HUDEP-2 (cell line): ENCODE results near the gene GJB4.
"Not testable (repeated sequence)": the region's sequence is repeated elsewhere in the genome, so short reads cannot be mapped to it uniquely, and the experiment has no call there.

Source experiments
- DNase-seq, 76 experiments: peaks; one replicate each; lab custom pipeline; 2025; ENCODE audit not compliant: unreplicated experiment in 76 of 76; lab: John Stamatoyannopoulos, UW

GJB4 gene

DNA sequence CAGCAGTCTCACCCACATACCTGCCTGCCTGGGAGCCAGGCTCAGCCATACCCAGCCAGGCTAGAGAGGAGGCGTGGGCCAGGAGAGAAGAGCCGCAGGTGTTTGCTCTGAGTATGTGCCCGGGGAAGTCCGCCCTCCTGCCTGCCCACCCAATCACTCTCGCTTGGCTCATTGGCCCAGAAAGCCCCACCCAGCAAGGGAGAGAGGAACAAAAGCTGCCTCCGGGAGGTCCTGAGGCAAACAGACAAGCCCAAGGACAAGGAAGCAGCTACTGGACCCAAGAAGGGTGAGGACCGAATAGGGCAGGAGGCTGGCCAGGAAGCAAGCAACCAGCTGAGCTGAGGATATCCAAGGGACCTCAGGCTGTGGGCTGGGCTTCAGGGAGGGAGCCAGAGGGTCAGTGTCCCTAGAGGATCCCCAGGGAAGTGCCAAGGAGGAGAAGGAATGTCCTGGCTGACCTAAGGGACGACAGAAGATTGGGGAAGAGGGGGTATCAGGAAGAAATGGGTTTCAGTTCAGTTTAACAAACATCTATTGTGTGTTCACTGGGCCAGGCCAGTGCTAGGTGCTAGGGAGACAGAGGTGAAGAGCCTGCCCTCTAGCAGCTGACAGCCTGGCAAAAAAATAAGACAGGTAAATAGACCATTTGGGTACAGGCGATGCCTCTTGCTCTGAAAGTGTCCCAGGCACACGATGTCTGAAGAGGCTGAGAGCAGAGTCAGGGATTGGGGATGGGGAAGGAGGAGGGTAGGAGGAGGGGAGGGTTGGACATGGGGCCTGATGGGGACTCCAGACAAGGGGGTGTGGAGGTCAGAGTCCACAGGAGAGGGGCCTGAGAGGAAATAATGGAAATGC lies at the start of gene GJB4:
TSS of gene GJB4 (plus strand) at position 238 of the 855 bp plus-strand sequence. CDS start 1,515 bp downstream, outside the sequence.
- DNase-seq, result no peak

DNA sequence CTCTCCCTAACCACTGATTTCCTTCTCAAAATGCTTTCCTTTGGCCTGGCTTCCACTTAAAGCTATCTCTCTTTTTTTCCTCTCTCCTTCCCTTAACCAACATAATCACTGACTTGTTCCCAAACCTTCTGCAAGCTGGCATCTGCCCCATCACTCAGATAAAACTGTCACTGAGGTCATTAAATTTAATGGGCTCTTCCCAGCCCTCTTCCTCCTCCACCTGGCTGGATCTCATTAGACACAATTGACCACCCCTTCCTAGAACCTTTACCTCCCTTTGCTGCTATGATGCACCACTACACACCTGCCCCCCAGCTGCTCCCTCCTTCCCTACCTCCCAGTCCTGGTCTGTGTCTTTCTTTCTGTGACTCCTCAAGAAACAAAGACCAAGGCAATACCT lies 48.7 kb upstream of the GJB4 start:
- no peak for DNase-seq

DNA sequence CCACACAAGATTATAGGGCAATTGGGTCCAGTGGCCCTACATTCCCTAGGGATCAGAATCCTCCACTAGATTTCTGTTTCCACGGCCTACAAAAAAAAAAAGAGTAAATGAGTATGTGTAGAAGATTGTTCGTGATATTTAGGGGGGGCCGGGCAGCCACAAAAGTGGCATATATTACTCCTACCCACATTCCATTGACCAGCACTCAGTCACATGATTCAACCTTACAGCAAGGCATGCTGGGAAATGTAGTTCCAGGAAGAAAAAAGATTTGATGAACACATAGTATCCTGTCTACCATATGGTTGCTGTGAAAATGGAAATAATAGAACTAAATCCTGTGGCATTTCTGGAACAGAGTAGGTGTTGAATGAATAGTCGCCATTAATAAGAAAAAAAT lies 48.1 kb upstream of the GJB4 start:
- no peak for DNase-seq

DNA sequence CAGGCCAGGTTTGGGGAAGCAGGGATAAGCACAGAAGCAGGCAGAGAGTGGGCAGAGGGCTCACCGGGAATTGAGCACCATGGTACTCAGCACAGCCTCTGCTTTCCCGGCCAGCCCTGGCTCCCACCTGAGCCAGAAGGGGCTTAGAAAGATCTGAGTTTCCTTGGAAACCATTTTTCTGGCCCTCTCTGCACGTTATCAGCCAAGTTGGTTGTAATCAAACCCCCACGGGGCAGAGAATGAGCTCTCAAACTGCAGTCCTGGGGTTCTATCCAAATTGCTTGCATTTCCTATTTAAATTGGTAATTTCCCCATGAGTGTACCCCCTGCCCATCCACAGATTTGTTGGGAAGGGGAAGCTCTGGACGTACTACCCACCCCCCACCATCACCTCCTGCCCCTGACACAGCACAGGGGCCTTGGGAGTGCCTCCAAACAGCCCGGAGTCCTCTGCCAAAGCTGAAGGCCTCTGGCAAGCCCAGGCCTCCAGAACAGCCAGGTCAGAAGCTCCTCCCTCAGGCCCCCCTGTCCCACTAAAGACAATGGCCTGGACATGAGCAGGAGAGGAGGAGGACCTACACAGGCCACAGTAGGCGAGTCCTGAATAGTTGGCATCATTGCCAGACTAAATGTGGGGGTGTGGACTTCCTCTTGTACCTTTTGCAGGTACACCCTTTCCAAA lies 47.4 kb upstream of the GJB4 start:
- DNase-seq, result no peak

DNA sequence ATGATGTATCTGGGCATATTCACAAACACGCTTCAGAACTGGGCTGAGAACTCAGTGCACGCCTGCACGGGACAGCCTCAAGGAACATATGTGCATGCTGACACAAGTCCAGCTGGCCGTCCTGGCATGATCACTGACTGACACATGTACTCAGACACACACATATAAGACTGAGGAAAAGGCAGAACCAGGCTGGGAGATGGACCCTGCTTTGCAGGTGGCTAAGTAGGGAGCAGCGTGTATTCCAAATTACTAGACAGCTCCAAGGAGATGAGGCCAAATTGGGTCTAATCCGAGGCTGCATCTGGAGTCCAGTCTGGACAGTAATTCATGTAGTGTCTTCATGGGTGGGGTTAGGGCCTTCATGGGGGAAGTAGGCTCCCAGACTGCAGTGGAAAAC lies 46.1 kb upstream of the GJB4 start:
- DNase-seq, result no peak

DNA sequence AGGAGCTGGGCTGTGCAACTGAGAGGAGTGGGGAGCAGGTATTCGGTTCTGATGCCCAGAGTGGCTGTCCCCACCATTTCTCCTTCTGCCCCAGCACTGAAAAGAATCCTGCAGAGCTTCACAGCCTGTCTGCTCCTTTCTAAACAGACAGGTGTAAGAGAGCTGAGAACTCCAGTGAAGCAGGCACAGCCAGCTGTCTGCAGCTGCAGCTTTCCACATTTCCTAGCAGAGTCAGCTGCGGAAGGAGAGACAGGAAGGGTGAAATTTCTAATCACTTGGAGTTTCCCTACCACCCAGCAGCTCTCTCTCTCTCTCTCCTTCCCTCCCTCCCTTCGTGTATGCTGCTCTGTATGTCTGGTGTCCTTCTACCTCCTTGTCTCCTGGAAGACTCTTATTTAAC lies 45.2 kb upstream of the GJB4 start:
- no peak for DNase-seq

DNA sequence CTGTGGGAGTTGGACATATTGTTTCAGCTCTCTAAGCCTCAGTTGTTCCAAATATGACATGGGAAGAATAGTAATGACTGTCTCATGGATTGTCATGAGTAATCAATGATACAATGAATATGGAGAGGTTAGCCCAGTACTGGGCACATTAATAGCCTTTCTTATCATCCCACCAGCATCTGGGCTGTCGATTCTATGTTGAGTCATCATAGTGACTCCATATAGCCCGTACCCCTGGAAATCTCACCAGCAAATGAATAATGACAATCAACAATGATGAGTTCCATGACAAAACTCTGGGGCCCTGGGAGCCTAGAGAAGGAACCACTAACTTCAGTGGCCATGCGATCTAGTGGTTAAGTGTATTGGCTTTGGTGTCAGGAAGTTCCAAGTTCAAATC lies 44.4 kb upstream of the GJB4 start:
- no peak for DNase-seq

DNA sequence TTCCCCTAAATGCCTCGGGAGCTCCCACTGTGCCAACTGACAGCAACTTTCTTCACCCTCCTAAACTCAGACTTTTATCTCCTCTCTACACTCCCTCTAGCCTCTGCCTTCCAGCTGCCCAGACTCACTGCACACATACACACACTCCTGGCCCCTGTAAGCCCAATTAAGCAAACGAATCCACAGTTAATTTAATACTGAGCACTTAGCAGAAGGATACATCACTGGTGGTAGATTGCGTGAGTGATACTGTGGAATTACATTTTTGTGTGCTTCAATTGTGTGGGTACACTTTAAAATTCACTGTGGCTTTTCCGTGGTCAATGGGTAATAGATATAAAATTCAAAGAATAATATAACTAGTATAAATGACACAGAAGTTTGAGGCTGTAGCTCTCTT lies 38.3 kb upstream of the GJB4 start:
- DNase-seq, result no peak

DNA sequence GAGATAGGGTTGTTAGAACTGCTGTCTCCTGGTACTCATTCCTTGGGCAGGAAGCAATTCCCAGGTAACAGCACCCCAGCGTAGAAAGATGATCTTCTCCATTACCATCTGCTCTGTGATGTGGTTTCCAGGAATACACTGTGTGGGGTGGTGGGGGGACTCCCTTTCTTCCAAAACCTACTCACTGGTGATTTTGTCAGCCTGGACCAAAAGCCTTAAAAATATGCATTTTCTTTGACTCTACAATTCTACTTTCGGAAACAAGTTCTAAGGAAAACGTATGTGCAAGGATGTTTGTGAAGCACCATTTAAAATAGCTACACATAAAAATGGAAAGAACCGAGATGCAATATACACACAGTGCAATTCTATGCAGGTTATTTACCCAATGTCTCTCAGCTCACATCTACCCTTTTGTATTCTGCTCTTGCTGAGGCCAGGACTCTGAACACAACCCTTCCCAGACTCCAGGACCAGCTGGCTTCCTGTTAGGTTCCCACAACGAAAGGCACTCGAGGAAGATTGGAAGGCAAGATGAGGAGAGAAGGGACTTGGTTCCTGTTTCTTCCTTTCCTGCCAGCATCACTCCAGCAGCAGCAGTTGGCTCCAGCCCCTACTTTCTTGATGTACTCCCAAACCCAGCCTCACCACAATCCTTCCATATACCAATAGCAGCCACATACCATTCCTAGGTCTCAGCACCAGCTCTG lies 37.7 kb upstream of the GJB4 start:
- no peak for DNase-seq

DNA sequence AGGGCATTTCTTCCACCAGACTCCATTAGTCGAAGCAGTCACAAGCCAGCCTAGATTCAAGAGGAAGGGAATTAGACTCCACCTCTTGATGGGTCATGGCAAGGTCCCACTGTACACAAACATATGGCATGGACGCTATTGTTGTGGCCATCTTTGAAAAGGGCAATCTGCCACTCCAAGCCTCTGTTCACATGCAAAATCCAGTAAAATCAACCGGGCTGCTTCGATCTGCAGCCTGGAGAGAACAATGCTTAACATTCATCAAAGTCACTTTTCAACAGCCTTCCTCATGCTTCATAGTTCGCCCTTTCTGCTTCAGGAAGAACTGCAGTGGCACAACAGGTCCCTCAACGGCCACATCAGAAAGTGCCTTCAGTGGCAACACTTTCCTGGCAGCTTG lies 32.7 kb upstream of the GJB4 start:
- DNase-seq, result no peak

DNA sequence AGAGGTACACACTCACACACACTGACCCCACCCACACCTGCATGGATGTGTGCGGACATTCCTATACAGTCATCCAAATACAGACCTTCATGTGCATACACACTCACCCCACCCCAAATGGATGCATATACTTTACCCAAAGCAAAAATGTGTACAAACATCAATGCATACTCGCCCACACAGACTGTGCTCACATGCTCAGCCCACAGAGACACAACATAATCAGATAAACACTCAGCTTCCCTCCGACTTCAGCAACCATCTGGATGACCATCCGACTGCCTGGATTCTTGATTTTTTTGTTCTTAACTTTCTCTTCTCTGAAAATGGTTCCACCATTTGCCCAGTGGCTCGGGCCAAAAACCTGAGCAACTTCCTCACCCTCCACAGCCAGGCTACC lies 29.1 kb upstream of the GJB4 start:
- no peak for DNase-seq

DNA sequence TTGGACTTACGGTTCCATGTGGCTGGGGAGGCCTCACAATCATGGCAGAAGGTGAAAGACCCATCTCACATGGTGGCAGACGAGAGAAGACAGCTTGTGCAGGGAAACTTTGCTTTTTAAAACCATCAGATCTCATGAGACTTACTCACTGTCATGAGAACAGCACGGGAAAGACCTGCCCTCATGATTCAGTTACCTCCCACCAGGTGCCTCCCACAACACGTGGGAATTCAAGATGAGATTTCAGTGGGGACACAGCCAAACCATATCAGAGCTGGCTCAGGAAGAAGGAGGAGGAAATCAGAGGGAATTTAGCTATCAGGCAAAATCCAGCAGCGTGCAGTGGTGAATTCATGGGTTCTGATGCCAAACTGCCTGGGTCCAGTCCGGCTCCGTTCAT lies 26.7 kb upstream of the GJB4 start:
- not testable (repeated sequence) for DNase-seq

DNA sequence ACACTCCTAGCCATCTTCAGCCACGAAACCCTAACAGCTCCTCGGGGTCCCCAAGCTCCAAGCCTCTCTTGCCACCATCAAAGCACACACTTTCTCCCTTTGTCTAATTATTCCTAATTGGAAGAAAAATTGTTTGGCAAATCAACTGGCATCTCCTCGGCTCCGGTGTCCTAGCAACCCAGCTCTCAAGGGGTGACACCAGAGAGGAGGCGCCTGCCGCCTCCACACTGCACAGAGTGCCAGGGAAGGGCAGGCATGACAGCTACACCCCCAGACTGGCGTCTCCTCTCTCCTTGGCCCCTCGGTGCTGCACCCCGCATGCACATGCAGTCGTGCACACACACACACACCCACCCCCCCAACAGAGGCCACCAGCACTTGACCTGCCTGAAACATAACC lies 22.8 kb upstream of the GJB4 start:
- DNase-seq, result no peak

DNA sequence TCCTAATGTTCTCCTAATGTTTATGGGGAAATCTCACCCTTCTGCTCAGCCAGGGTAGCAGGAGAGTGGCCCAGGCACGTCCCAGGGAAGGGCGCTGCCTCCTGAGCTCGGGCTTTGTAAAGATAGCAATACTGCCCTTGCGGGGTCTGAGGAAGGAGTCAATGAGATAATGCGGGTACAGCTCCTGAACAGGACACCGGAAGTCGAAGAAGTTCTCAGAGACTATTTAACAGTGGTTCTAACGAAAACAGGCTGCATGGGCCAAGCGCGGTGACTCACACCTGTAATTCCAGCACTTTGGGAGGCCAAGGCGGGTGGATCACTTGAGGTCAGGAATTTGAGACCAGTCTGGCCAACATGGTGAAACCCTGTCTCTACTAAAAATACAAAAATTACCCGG lies 22.3 kb upstream of the GJB4 start:
- not testable (repeated sequence) for DNase-seq

DNA sequence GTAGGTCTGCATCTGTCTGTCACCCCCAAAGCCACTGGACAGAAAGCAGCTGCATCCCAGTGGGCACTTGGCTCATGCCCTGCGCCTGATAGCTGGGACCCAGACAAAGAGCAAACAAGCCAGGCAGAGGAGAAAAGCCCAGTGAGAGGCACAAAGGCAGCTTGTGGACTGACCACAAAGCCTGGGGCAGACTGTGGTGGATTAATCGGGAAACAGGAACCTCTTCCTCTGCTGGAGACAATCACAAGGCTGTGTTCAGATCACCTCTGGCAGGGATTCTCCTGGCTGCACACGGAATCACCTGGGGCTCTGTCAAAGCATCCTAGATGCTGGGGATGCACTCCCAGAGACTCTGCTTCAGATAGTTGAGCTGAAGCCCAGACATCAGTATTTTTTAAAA lies 19.9 kb upstream of the GJB4 start:
- no peak for DNase-seq

DNA sequence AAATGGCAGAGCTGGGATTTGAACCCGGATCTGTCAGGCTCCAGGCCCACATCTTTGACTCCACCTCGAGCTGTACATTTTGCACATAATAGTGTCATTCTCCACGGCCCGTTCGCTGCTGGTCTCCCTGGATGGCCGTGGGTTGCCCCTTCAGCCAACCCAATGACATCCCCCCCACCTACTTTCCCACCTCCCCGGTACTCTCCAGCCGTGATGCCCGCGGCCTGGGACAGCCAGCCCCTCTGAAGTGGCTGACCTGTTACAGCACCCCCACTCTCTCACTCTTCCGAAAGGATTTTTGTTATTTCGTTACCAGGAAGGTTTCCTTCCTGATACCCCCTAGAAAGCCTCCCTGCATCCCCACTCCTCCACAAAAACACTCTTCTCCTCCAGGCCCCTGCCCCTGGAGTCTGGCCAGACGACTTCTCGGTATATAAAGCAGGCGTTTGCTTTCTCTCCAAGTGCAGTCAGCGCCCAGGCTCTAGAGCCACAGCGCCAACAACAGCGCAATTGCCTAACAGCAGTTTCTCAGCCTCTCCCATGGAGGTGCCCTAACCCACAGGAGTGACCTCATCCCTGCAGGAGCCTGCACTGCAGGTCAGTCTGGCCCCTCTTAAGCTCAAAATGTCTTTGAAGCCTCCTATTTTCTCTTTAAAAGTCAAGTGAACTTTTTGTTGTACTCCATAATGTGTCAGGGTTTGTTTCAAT lies 19.2 kb upstream of the GJB4 start:
- no peak for DNase-seq

DNA sequence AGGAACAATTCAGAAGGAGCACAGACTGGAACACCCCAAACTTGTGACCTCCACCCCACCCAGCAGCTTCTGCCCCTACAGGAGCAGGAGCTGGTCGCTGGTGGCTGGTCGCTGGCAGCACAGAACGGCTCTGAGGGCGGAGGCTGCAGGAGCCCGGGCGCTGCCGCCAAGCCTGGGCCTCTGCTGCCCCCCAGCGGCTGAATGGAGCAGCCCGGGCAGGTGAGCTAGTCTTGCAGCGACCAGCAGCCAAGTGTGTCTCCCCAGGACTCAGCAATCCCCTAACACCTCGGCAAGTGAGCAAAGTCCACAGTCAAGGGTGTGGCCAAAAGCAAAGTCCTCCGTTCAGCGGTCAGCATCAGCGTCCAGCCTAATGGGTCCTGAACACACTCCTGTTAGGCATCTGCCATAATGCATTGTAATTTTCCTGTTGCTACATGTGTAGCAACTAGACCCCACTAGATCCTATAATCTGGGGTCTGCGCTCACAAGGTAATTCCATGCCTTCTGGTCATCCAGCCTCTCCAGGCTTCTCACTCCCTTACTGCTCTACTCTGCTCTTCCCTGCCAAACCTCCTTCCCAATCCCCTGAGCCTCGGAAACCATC lies 16.8 kb upstream of the GJB4 start:
- peak in 66 of 76 experiments; percentile 5 to 84 (median 56) for DNase-seq

DNA sequence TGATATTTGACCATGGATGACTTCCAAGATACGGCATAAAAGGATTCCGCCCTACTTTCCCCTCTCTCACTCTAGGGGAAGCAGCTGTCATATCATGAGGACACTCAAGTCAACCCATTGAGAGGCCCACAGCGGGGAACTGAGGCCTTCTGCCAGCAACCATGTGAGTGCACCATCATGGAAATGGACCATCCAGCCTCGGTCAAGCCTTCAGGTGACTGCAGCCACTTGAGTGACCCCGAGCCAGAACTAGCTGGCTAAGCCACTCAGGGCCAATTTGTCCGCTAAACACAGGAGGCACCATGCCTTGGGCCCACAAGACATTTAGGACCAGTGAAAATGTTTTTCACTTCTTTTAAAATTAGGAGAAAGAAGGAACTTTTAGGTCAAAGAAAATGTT lies 15.8 kb upstream of the GJB4 start:
- no peak for DNase-seq

DNA sequence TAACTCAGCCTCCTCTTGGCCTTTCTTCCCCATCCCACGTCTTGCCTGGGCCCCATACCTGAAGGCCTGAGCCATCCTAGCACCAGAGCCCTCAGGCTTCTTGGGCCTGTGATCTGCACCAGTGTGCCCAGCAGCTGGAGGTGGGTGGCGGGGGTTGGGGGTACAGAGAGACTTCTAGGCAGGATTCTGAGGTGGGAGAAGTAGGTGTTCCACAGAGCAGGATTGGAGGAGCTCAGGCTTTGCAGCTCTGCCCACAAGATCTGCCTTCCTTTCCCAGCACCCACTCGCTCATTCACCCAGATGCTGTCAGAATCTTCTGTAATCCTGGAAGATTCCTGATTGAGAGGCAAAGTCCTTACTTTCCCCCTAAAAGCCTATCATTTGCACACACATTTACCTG lies 14.7 kb upstream of the GJB4 start:
- no peak for DNase-seq

DNA sequence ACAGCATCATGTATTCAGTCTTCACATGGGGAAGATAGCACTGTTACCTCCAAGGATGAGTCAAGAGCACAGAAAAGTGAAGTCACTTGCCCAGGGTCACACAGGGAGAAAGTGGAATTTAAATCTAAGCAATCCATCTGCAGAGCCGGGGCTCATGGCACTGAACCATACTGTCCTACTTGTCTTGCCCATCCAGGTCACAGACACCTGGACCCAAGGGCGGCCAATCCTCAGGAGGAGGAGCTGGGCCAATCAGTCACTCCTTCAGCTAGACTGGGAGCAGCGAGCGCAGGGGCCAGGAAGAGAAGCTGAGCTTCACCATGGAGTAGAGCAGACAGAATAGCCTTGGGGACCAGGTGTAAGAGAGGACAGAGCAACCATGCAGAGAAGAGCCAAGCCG lies 13.9 kb upstream of the GJB4 start:
- DNase-seq, result no peak

DNA sequence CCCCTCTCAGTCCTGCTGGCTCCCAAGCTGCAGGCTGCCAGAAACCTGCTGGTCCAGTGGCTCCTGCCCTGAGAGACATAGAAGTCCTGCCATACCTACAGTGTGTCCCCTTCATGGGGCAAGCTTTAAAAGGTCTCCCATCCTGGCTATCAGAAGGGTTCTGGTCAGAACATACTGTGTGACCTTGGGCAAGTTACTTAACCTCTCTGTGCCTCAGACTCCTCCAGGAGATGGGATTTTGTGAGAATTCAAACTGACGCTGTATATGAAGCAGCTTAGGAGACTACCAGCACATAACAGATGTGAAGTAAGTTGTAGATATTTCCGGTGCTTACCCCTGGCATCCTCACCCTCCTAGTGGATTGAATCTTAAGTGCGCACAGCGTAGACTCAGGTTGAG lies 13.4 kb upstream of the GJB4 start:
- DNase-seq, result no peak
